ENCODE data around the gene PEAR1.

The PEAR1 gene

DNA sequence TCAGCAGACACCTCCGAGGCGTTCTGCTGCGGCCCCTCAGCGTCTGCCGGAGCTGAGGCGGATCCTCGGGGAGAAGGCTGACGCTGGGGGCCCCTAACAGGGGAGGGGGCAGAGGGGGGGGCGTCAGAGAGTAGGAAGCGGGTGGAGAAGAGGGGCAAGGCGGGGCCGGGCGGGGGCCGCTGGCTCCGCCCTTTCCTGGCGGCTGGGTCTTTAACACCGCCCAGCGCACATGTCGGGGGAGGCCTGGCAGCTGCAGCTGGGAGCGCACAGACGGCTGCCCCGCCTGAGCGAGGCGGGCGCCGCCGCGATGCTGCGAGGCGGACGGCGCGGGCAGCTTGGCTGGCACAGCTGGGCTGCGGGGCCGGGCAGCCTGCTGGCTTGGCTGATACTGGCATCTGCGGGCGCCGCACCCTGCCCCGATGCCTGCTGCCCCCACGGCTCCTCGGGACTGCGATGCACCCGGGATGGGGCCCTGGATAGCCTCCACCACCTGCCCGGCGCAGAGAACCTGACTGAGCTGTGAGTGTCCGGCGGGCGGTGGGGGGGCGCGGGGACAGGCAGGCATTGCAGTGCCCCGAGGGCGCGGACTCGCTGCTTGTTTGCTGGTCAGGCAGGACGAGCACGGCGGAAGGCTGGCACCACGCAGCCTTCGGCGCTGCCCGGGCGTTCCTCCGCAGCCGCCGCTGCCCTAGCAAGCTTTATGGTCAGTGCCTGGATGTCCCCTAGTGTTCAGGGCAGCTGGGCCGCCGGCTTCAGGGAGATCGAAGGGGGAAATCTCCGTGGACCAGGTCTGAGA is 32.7 kb upstream of the PEAR1 start, which contains the start of gene NTRK1:
TSS of gene NTRK1 (plus strand) at position 238 of the 796 bp plus-strand sequence. CDS start at position 308, 70 bp downstream.
- no peak for FAIRE-seq

GRCh38 chr1:156862584-156862983 is 30.9 kb upstream of the PEAR1 start:
- no peak for FAIRE-seq

- FAIRE-seq = no peak
Observed at GRCh38 chr1:156862997-156863599, 30.4 kb upstream of the PEAR1 start.

DNA sequence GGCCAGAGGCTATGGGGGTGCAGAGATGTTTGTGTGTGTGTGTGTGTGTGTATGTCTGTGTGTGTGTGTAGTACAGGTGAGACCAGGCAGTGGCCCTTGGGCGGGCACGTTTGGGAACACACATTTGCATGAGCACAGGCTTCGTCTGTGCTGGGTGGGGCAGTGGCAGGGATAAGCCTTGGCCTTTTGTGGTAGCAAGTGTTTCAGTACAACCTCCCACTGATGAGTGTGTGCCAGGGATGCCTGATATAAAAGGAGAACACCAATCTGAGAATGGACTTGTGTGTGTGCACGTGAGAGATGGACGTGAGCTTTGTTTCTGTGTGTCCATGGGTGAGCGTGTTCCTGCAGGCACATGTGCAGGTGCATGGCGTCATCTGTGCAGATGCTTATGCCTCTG is 29.9 kb upstream of the PEAR1 start:
- no peak for FAIRE-seq

- FAIRE-seq = no peak
Observed at GRCh38 chr1:156864796-156865195, 28.7 kb upstream of the PEAR1 start.

DNA sequence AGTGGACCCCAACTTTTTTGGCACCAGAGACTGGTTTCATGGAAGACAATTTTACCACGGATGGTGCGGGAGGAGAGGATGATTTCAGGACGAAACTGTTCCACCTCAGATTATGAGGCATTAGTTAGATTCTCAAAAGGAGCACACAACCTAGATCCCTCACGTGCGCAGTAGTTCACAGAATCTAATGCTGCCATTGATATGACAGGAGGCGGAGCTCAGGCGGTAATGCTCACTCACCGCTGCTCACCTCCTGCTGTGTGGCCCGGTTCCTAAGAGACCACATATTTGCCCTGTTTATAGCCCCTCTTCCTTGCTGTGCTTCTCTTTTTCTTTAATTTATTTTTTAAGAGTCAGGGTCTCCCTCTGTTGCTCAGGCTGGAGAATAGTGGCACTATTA is 28.3 kb upstream of the PEAR1 start:
- no peak for FAIRE-seq

DNA sequence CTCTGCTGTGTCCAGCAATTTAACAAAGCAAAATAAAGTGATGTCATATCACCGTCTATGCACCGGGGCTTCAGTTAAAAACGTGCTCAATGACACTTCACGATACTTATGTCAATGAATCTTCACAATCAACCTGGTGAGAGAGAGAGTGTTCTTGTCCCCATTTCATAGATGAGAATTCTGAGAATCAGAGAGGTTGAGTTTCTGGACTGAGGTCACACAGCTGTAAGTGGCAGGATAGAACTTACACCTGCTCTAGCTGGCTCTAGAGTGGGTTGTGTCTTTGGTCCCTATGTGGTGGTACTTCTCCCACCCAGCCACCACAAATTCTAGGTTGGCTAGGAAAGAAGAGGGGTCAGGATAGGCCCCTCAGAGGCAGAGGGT is 27.7 kb upstream of the PEAR1 start:
- FAIRE-seq = no peak

DNA sequence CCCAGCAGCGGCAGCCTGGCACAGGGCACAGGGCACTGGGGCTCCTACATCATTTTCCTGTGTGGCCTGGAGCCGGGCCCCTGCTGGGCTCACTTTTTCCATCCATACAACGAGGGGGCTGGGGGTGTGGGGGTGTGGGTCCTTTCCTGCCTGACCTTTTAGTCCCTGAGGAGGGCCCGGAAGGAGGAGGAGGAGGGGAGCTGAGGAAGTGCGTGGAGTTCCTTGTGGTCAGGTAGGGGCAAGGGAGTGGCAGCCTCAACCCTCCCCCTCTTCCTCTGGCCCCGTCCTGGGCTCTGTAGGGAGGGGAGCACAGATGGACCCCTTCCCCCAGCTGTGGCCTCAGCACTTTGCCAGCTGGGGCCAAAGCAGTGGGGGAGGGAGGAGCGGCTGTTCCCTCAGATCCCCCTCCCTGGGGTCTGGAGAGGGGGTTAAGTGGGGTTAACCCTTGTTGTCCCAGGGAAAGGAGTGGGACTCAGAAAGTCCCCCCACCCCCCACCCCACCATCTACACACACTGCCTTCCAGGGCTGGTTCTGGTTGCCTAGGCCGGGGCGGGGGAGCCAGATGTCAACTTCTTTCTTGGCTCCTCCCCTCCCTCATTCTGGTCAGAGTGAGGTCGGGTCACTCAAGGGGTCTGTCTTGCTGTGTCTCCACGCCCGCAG is 27.1 kb upstream of the PEAR1 start:
- FAIRE-seq = no peak

- FAIRE-seq = no peak
Observed at GRCh38 chr1:156868341-156868740, 25.2 kb upstream of the PEAR1 start.

GRCh38 chr1:156869455-156869854 is 24.1 kb upstream of the PEAR1 start:
- no peak for FAIRE-seq

DNA sequence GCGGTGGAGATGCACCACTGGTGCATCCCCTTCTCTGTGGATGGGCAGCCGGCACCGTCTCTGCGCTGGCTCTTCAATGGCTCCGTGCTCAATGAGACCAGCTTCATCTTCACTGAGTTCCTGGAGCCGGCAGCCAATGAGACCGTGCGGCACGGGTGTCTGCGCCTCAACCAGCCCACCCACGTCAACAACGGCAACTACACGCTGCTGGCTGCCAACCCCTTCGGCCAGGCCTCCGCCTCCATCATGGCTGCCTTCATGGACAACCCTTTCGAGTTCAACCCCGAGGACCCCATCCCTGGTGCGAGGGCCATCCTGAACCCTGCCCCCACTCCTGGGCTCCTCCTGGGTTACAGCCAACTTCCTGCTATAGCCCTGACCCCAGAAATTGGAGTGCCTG is 19.9 kb upstream of the PEAR1 start:
- no peak for FAIRE-seq

GRCh38 chr1:156874142-156874541 is 19.4 kb upstream of the PEAR1 start:
- no peak for FAIRE-seq

DNA sequence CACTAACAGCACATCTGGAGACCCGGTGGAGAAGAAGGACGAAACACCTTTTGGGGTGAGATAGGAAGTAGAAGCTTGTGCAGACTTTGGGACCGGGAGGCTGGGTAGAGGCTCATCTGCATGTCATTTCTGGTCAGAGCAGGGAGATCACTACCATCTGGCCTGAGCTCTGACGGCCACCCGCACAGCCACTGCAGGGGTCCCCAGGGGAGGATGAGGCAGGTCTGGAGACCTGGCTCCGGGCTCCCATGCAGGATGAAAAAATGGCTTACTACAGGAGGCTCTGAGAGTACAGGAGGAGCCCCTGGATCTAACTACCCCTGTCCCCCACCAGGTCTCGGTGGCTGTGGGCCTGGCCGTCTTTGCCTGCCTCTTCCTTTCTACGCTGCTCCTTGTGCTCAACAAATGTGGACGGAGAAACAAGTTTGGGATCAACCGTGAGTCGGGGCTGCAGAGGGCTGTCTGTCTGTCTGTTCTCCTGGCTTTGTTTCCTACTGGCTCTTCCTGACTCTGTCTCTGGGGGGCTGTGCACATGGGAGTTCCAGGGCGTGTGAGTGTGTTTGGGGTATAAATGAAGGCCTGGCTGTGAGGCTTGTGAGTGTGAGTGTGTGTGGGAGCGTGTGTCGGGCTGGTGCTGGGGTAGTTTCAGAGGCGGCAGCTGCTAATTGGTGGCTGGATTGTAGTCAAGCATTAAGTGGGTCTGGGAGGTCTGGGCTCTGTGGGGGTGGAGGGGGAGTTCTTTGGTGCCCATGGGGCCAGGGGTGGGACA is 18.8 kb upstream of the PEAR1 start:
- FAIRE-seq = no peak

DNA sequence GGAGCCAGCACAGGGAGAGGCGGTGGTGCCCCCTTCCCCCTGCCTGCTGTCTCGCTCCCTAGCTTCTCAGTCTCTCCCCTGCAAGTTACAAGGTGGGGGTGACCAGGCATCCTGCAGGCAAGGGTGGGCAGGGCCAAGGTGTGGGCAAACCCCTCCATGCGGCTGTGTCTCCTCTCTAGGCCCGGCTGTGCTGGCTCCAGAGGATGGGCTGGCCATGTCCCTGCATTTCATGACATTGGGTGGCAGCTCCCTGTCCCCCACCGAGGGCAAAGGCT is 18.2 kb upstream of the PEAR1 start:
- FAIRE-seq = no peak

DNA sequence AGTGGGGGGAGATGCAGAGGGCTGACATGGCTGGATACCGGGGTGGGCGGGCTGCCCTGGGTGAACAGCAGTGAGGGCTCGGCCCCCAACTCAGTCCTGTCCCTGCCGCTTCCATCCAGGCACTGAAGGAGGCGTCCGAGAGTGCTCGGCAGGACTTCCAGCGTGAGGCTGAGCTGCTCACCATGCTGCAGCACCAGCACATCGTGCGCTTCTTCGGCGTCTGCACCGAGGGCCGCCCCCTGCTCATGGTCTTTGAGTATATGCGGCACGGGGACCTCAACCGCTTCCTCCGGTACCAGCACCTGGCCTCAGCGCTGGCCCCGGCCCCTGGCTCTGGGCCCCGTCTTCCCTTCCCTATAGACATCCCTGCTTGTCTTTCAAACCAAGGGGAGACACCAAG is 17.2 kb upstream of the PEAR1 start:
- no peak for FAIRE-seq

- FAIRE-seq = no peak
Observed at GRCh38 chr1:156877433-156878170, 15.9 kb upstream of the PEAR1 start.

DNA sequence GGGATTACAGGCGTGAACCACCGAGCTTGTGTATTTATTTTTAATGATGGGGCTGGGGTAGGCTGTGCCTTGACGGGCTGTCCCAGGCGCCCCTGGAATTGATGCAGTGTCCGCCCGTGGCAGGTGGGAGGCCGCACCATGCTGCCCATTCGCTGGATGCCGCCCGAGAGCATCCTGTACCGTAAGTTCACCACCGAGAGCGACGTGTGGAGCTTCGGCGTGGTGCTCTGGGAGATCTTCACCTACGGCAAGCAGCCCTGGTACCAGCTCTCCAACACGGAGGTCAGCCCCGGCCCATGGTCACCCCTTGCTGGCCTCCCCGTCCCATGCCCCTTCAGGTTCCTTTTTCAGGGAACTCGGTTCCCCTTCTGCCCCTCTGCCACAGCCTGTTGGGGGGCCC is 13.6 kb upstream of the PEAR1 start:
- no peak for FAIRE-seq

DNA sequence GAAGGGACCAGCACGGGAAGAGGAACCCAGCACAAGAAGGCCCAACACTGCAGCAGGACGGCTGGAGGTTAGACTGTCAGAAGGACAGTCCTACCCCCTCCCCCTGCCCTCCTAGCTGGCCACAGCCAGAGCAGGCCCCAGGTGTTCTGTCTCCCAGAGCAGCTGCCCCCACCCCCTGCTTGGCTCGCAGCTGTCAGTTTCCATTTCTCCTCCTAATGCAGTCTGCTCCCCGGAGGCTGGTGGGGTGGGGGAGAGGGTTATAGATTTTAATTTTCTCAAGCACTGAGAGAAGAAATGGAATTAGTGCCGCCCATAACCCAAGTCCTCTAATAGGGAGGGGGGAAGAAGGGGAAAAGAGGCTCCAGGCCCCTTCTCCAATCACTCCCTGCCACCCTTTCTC is 13.0 kb upstream of the PEAR1 start:
- FAIRE-seq = no peak

GRCh38 chr1:156881101-156881500 is 12.4 kb upstream of the PEAR1 start:
- FAIRE-seq = no peak

- FAIRE-seq = no peak
Observed at GRCh38 chr1:156881663-156882062, 11.9 kb upstream of the PEAR1 start.

DNA sequence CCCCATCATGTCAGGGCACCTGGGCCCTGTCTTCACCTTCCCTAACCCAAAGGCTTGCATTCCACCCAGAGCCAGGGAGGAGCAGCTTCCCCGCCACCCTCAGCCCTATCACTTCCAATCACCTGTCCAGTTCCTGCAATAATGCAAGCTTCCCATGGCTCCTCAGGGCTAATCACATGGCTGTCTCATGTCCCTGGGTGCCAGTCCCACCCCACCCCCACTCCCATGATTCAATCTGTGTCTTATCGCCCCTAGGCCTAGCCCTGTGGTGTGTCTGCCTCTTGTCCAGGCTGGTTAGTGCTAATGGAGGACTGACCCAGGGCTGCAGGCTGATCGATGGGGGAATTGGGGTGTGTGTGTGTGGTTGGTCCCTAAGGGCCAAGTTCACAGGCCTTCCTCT is 11.0 kb upstream of the PEAR1 start:
- FAIRE-seq = no peak

DNA sequence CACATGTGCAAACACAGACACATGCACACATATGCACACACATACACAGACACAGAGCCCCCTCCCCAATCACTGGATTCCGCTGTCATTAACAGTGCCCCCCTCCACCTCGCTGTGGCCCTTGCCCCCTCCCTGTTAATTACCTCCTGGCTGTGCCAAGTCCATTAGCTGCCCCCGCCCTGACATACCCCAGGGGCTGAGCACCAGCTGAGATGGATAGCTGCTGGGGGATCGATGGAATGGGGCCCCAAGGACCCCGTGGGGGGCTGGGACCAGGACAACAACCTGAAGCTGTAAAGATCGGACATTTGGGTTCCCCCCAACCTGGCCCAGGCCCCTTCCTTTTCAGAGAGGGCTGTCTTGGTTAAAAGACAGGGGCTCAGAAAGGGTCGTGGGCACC is 9.6 kb upstream of the PEAR1 start:
- no peak for FAIRE-seq

Measured in TTC549 (cell line).